AG04450 (cell line): ENCODE measurements around the gene CHD9. TPM values are rescaled to one million over a fixed set of nuclear protein-coding genes. Genes with fewer than 3 reads are reported as not detected.
A peak's percentile ranks its signal among the peaks of the same experiment; 100 is the strongest.

ENCODE experiments used
- CTCF ChIA-PET: fragments of 300-600, 350-600 bp; formaldehyde crosslinking; extraction: SDS; loops from one replicate; lab custom pipeline; 2022; ENCODE audit warnings: antibody characterized with exemption, inconsistent platforms; lab: Charles Lee
- POLR2A ChIA-PET: fragments of 350-600 bp; formaldehyde crosslinking; extraction: SDS; loops from one replicate; lab custom pipeline; 2021; ENCODE audit warnings: antibody characterized with exemption, inconsistent platforms; lab: Yijun Ruan, JAX
- DNase-seq: peaks from one replicate; pipeline ENCODE4 v3.0.0-alpha.2; 2011; ENCODE audit warnings: low read depth, low spot score
- H3K27ac ChIP-seq: one replicate; pipeline ENCODE4 v1.5.1; 2012; ENCODE audit warnings: low read depth, low read length, control low read depth
- H3K27me3 ChIP-seq: one replicate; pipeline ENCODE4 v1.6.0; 2012; ENCODE audit warnings: low read length; ENCODE audit not compliant: control insufficient read depth, insufficient read depth
- H3K4me3 ChIP-seq: 2 replicates; pipeline ENCODE4 v1.5.1; 2011; ENCODE audit warnings: mild to moderate bottlenecking, low read depth, low read length, control low read depth
- H3K9me3 ChIP-seq: 2 replicates; pipeline ENCODE4 v1.5.1; 2012; ENCODE audit warnings: low read length; ENCODE audit not compliant: control insufficient read depth, insufficient read depth
- polyA plus RNA-seq: library from polyadenylated mRNA; depleted of rRNA; stranded (reverse); fragments of >200 nt; gene quantifications from 2 replicates; pipeline ENCODE4 v1.2.3, GENCODE V29; 2011
- TF ChIP-seq, protein P1 (sequence below): IDR thresholded peaks from 2 replicates; pipeline ENCODE4 v1.5.1; 2011; ENCODE audit warnings: low read depth, low read length, control low read depth, inconsistent platforms

Gene CHD9
- polyA plus RNA-seq, 1 experiment, result 42.6 TPM

DNA sequence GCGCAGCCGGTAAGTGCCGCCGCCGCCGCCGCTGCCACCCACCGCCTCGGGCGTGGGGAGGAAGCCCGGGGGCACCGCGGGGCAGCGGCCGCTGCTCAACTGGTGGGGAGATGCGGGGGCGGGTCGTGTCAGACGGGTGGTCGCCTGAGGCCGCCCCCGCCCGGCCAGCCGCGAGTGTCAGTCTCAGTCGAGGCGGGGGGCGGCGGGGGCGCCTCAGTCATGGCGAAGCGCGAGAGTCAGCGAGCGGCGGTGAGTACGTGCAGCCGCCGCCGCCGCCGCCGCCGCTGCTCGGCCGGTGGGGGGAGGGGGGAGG is 76.2 kb downstream of the CHD9 start:
- no peak for DNase-seq
- Histone ChIP-seq H3K27ac (no peak overlapping the region), H3K4me3 (peak overlapping the region; percentile 59), H3K27me3 (no peaks in the 10 kb centered on the region), H3K9me3 (peaks cover 3% of the 10 kb centered on the region; the same call in 1 of the 2 replicates)
- TF ChIP-seq, protein P1, sequence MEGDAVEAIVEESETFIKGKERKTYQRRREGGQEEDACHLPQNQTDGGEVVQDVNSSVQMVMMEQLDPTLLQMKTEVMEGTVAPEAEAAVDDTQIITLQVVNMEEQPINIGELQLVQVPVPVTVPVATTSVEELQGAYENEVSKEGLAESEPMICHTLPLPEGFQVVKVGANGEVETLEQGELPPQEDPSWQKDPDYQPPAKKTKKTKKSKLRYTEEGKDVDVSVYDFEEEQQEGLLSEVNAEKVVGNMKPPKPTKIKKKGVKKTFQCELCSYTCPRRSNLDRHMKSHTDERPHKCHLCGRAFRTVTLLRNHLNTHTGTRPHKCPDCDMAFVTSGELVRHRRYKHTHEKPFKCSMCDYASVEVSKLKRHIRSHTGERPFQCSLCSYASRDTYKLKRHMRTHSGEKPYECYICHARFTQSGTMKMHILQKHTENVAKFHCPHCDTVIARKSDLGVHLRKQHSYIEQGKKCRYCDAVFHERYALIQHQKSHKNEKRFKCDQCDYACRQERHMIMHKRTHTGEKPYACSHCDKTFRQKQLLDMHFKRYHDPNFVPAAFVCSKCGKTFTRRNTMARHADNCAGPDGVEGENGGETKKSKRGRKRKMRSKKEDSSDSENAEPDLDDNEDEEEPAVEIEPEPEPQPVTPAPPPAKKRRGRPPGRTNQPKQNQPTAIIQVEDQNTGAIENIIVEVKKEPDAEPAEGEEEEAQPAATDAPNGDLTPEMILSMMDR, result no peak
- POLR2A ChIA-PET, result no interaction called here
- CTCF ChIA-PET, result no interaction called here

DNA sequence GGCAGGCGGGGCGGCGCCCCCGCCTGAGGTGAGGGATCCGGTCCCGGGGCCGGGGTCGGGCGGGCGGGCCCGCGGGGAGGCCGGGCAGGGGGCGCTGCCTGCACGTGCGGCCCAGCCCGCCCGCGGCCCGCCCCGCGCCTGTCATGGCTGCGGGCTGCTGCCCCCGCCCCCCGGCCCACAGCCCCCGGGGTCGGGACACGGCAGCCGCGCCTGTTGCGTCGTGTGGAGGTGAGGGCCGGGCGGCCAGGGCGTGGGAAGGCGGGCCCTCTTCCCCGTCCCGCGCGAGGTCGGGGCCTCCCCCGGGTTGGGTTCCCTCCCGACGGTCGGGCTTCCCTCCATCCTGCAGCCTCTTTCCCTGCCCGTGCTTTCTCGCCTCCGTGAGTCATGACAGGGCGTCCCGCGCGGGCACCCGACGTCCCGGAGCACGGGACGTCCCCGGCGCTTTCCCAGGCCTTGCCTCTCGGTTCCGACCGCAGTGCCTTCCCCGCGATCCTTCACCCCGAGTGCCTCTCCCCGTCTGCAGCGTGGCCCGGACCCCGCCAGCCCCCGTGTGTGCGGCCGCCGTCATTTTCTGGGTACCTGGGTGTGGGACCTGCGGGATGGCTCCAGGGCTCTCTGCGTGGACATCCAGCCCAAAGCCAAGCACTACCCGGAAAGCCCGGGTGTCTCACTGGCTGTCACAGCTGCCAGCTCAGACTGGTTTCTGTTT is 76.7 kb downstream of the CHD9 start:
- ChIA-PET POLR2A (no interaction called here), CTCF (interaction anchor here (0.6 kb wide), 1 partner anchor 10 kb away, joined by 3 read pairs; no protein-coding TSS in a partner anchor)
- DNase-seq, result no peak
- no peaks in the 10 kb centered on the region for H3K27me3 ChIP-seq
- H3K9me3 ChIP-seq, result peaks cover 3% of the 10 kb centered on the region; the same call in 1 of the 2 replicates
- peak overlapping the region; percentile 79 for H3K4me3 ChIP-seq
- TF ChIP-seq, protein P1, result no peak
- H3K27ac ChIP-seq, result peak overlapping the region; percentile 41

DNA sequence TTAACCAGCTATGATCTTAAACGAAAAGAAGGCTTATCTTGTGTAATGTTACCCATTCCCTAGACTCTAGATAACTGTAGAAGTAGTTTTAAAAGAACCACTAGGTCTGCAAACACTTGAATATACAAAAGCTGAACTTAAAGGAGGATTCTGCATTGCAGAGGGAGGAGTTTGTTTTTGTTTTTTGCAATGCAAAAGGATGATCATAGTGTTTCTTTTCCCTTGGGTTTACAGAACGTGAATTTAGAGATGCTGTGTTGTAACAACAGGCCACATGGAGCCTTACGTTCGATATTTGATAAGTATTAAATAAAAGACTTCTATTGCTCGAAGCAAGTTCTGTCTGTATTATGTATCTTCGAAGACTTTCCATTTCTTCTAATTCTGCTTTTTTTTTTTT is 77.6 kb downstream of the CHD9 start:
- H3K9me3 ChIP-seq, result peaks cover 3% of the 10 kb centered on the region; the same call in 1 of the 2 replicates
- CTCF ChIA-PET, result interaction anchor here (0.6 kb wide), 2 partner anchors 11 to 78 kb away, joined by 3 to 6 read pairs; no protein-coding TSS in a partner anchor
- POLR2A ChIA-PET, result no interaction called here
- no peaks in the 10 kb centered on the region for H3K27me3 ChIP-seq
- DNase-seq, result no peak
- TF ChIP-seq, protein P1, result no peak
- H3K27ac ChIP-seq, result no peak overlapping the region
- peak overlapping the region; percentile 79 for H3K4me3 ChIP-seq

DNA sequence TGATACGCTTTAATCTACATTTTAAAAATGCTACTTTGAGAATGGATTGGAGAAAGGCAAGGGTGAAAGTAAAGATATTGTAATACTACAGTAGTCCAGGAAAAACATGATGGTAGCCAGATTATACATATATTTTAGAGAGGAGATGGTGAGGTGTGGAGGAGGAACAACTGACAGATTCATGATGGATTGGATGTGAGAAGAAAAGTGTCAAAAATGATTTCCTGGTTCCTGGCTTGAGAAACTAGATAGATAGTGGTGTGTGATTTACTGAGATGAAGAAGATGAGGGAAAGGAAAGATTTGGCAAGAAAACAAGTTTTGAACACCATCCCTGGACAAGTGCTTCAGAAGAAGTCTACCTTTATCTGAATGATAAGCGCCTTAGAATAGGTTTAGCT is 80.5 kb downstream of the CHD9 start:
- DNase-seq, result no peak
- Histone ChIP-seq H3K4me3 (no peak overlapping the region), H3K27ac (no peak overlapping the region), H3K27me3 (no peaks in the 10 kb centered on the region), H3K9me3 (peaks cover 3% of the 10 kb centered on the region; the same call in 1 of the 2 replicates)
- CTCF ChIA-PET, result interaction anchor here (1.0 kb wide), 1 partner anchor 25 kb away, joined by 5 read pairs; no protein-coding TSS in a partner anchor
- TF ChIP-seq, protein P1, result no peak
- POLR2A ChIA-PET, result no interaction called here
